Measurements from ENCODE around the gene PSMA7.

DNA sequence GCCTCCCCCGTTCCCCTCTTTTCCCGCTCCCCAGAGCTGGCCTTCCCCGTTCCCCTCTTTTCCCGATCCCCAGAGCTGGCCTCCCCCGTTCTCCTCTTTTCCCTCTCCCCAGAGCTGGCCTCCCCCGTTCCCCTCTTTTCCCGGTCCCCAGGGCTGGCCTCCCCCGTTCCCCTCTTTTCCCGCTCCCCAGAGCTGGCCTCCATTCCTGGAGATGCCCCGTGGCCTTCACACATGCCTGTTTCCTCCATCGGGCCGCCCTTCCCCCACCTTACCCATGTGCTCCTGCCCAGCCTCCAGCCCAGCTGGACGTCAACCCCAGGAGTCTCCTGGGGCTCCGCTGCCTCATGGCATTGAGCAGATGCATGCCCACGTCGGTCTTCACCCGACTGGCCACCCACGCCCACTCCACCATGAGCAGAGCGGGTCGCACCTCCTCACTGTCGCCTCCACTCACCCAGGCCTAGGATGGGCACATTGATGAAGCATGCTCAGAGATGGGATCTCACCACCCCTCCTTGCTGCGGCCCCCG, 8.7 kb upstream of the PSMA7 start:
- TF ChIP-seq, protein P1, sequence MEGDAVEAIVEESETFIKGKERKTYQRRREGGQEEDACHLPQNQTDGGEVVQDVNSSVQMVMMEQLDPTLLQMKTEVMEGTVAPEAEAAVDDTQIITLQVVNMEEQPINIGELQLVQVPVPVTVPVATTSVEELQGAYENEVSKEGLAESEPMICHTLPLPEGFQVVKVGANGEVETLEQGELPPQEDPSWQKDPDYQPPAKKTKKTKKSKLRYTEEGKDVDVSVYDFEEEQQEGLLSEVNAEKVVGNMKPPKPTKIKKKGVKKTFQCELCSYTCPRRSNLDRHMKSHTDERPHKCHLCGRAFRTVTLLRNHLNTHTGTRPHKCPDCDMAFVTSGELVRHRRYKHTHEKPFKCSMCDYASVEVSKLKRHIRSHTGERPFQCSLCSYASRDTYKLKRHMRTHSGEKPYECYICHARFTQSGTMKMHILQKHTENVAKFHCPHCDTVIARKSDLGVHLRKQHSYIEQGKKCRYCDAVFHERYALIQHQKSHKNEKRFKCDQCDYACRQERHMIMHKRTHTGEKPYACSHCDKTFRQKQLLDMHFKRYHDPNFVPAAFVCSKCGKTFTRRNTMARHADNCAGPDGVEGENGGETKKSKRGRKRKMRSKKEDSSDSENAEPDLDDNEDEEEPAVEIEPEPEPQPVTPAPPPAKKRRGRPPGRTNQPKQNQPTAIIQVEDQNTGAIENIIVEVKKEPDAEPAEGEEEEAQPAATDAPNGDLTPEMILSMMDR (conservative IDR thresholded peaks at IDR 0.05) = no peak
- no peak for TF ChIP-seq ZFX (IDR thresholded peaks at IDR 0.05)
